DMS153 treated with DMSO at 0.1 percent for 48 hours (cell line): ENCODE results near the gene ACTMAP.
"Not testable (repeated sequence)": the region's sequence is repeated elsewhere in the genome, so short reads cannot be mapped to it uniquely, and the experiment has no call there.

Experiments used
- DNase-seq: peaks from one replicate; lab custom pipeline; 2025; ENCODE audit not compliant: unreplicated experiment; lab: John Stamatoyannopoulos, UW

The ACTMAP gene

GRCh38 chr19:40744554-40745401, 5.5 kb downstream of the ACTMAP start:
- DNase-seq, result no peak

- no peak for DNase-seq
Observed at GRCh38 chr19:40743926-40744325, 6.4 kb downstream of the ACTMAP start.

GRCh38 chr19:40742886-40743285, 7.4 kb downstream of the ACTMAP start:
- no peak for DNase-seq

- no peak for DNase-seq
Observed at GRCh38 chr19:40742477-40742876, 7.8 kb downstream of the ACTMAP start.

GRCh38 chr19:40741527-40742390, 8.5 kb downstream of the ACTMAP start:
- no peak for DNase-seq

- DNase-seq, result no peak
Observed at GRCh38 chr19:40740747-40741146, 9.5 kb downstream of the ACTMAP start.

GRCh38 chr19:40739871-40740703, 10.2 kb downstream of the ACTMAP start:
- DNase-seq, result no peak

GRCh38 chr19:40739030-40739839, 11.0 kb downstream of the ACTMAP start:
- DNase-seq, result no peak

- DNase-seq, result no peak
Observed at GRCh38 chr19:40737102-40737644, 13.1 kb downstream of the ACTMAP start.

- no peak for DNase-seq
Observed at GRCh38 chr19:40736661-40737060, 13.6 kb downstream of the ACTMAP start.

GRCh38 chr19:40735013-40735771, 15.1 kb downstream of the ACTMAP start:
- DNase-seq, result no peak

- no peak for DNase-seq
Observed at GRCh38 chr19:40733149-40733548, 17.1 kb downstream of the ACTMAP start.

GRCh38 chr19:40732304-40732703, 18.0 kb downstream of the ACTMAP start:
- DNase-seq, result not testable (repeated sequence)

- DNase-seq, result not testable (repeated sequence)
Observed at GRCh38 chr19:40730065-40730464, 20.2 kb downstream of the ACTMAP start.

- DNase-seq, result no peak
Observed at GRCh38 chr19:40726279-40726678, 24.0 kb downstream of the ACTMAP start.

GRCh38 chr19:40724855-40725254, 25.4 kb downstream of the ACTMAP start:
- DNase-seq, result no peak

GRCh38 chr19:40724315-40724714, 26.0 kb downstream of the ACTMAP start:
- no peak for DNase-seq

GRCh38 chr19:40723661-40724254, 26.5 kb downstream of the ACTMAP start:
- no peak for DNase-seq
